Inferior parietal cortex (tissue), 1 donor: Measurements from ENCODE around the gene TOX4.

Source experiments
- DNase-seq: peaks from one replicate; pipeline ENCODE4 v3.0.0-alpha.2; 2016; ENCODE audit errors: extremely low spot score

Gene TOX4

DNA sequence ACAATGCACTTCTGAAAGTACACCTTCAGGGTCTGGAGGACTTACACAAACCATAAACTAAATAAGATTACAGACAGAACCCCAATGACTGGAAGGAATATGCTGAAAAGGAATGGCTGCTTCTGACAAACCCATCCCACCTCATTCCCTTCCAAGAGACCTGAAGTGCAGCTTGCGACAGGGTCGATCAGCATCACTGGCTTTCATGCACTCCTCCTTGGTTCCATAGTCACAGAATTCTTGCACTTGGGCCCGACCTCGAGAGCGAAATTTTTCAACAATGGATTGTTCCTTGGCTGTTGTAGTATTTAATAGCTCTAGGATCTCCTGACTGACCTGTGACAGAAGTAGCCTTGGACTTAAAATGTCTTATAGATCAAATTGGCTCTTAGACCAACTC, 24.6 kb downstream of the TOX4 start:
- no peak for DNase-seq

GRCh38 chr14:21503376-21503775, 26.4 kb downstream of the TOX4 start:
- no peak for DNase-seq

- no peak for DNase-seq
Observed at GRCh38 chr14:21505012-21505553, 28.1 kb downstream of the TOX4 start.

- DNase-seq, result no peak
Observed at GRCh38 chr14:21506557-21506956, 29.6 kb downstream of the TOX4 start.

DNA sequence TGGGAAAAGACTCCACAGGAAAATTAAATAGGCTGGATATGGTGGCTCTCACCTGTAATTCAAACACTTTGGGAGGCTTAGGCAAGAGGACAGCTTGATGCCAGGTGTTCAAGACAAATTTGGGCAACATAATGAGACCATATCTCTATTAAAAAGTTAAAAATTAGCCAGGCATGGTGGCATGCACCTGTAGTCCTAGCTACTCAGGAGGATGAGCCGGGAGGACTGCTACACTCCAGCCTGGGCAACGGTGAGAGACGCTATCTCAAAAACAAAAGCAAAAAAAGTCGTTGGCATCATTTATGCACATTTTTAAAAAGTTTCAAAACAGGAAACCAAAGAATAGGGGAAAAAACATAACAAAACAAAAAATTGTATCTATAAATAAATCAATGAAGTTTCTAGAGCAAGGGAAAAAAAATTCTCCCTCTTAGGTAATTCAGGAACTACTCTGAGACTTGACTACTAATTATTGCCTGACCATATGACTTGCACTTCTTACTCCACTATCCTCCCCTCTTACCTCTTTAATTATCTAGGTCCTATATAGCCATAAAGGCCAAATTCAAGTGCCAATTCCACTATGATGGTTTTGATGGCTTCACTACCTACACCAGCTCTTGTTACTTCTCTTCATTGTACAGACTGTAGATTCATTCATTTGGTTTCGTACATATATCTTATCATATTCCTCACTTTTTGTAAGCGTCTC, 32.6 kb downstream of the TOX4 start:
- DNase-seq, result no peak

GRCh38 chr14:21510735-21511657, 34.0 kb downstream of the TOX4 start, which contains the start of gene METTL3:
TSS of gene METTL3 (minus strand) at chr14:21511340. CDS start at chr14:21511223, 117 bp downstream.
- peak; percentile 99 for DNase-seq

- DNase-seq, result no peak
Observed at GRCh38 chr14:21514341-21514740, 37.3 kb downstream of the TOX4 start.

- DNase-seq, result no peak
Observed at GRCh38 chr14:21518725-21519124, 41.7 kb downstream of the TOX4 start.

- DNase-seq, result no peak
Observed at GRCh38 chr14:21520767-21521166, 43.8 kb downstream of the TOX4 start.

GRCh38 chr14:21521501-21521900, 44.5 kb downstream of the TOX4 start:
- DNase-seq, result no peak

GRCh38 chr14:21523203-21523602, 46.2 kb downstream of the TOX4 start:
- no peak for DNase-seq

GRCh38 chr14:21524575-21525490, 47.8 kb downstream of the TOX4 start:
- no peak for DNase-seq

DNA sequence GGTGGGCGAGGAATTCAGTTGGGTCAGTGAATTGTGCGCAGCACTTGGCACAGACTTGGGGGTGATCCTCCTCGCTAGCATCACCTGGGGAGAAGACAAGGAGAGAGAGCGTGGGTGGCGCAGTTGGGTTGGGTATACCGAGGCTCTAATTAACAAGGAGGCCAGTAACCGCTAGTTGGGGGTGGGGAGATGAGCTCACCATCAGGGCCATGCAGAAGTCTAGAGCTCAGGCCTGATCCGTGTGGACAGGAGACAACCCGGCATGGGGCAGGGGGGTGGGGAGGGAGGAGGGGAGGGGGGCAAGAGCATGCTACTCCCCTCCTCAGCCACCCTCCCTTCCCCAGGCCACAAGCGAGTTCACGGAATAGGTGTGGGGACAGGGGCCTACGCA, 48.6 kb downstream of the TOX4 start:
- DNase-seq, result no peak

DNA sequence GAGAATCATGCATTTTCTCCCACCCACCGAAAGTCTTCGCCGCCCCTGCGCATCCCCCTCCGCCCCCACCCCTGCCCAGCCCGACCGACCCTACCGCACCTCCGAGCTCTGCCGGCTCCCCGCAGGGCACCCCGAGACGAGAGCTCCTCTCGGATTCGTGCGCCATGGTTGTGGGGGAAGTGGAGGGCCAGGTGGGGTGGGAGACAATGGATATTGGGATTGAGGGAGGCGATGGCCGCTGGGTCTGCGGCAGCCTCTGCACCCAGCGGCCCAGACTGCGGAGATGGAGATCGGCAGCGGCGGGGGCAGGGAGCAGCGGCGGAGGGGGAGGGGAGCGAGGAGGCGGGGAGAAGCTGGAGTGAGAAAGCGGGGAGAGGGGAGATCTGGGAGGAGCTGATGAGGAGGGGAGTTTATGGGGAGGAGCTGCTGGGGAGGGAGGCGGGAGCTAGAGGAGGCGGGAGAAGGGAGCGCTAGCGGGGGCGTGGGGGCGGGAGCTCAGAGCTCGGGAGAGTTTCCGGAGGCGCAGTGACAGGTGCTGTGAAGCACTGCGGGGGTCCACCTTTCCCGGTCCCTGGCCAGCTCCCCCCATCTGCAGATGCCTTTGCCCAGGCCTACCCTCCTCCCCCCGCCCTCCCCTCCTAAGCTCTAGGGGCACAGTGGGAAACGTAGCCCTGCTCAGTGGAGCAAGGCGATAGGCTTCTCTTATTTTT, 49.1 kb downstream of the TOX4 start, which contains the start of gene SALL2:
SALL2 (minus strand) TSS at position 385 of the 710 bp plus-strand sequence; CDS start at position 166, 219 bp downstream.
- DNase-seq, result no peak

- DNase-seq, result no peak
Observed at GRCh38 chr14:21526672-21527317, 49.8 kb downstream of the TOX4 start.

GRCh38 chr14:21527318-21527679, 50.3 kb downstream of the TOX4 start:
- DNase-seq, result no peak

GRCh38 chr14:21528381-21529348, 51.7 kb downstream of the TOX4 start:
- DNase-seq, result no peak

- no peak for DNase-seq
Observed at GRCh38 chr14:21529515-21529914, 52.5 kb downstream of the TOX4 start.

DNA sequence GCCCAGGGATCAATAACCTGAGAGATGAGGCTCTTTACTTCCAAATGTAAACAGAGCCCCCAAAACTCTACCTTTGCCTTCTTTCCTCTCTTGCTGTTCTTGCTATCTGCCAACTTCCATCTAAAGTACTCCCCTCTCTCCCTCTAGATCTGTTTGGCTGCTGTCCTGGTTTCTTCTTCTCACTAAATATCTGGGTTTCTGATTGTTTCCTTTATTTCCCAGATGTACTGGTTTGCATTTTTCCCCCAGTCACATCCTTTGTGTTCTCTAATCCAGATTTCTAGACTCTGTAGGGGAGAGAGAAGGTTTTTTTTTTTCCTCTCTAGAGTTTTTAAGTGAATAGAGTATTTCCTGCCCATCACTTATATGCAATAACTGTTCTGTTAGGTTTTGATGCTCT, 56.3 kb downstream of the TOX4 start:
- no peak for DNase-seq
